HCT116 (cell line): Measurements from ENCODE around the gene FBXO42. TPM values are rescaled to one million over a fixed set of nuclear protein-coding genes. Genes with fewer than 3 reads are reported as not detected.

Source experiments
- ATAC-seq: fragments of 200-7000 bp; cut with Tn5 transposase; 2 replicates; pipeline ENCODE4 v1.9.1; 2020; ENCODE audit warnings: mild to moderate bottlenecking, moderate library complexity
- BruUV-seq: library from RNA; stranded (reverse); fragments of 400-500 nt; replicated peaks from 2 replicates; lab custom pipeline; 2021; lab: Mats Ljungman, UMichigan
- CTCF ChIA-PET: fragments of 300-600 bp; sonication (Branson Sonifier 250); formaldehyde crosslinking; loops from one replicate; lab custom pipeline; 2021; ENCODE audit warnings: antibody characterized with exemption; lab: Charles Lee
- POLR2A ChIA-PET: fragments of 300-600, 350-600 bp; sonication (Branson Sonifier 250); formaldehyde crosslinking; loops from one replicate; lab custom pipeline; 2021; ENCODE audit warnings: antibody characterized with exemption; lab: Charles Lee
- RAD21 ChIA-PET, 2 experiments: fragments of 300-600 bp; sonication (Branson Sonifier 250); formaldehyde crosslinking; loops; one replicate each; lab custom pipeline; 2023; ENCODE audit warnings: low total read pairs in 2 of 2; ENCODE audit not compliant: uncharacterized antibody in 2 of 2, unreplicated experiment in 2 of 2, low non-redundant PET in 1 of 2; lab: Charles Lee
- DNase-seq: peaks from one replicate; pipeline ENCODE4 v3.0.0-alpha.2; 2010; ENCODE audit warnings: low read depth, low spot score
- H2AFZ ChIP-seq: fragments of 200-600 bp; shearing (Covaris generic), sonication (generic); 2 replicates; pipeline ENCODE4 v1.6.1; 2017; ENCODE audit warnings: low read depth, mixed run types, mixed read lengths, antibody characterized with exemption, low read length; ENCODE audit not compliant: poor library complexity, severe bottlenecking
- H3K27ac ChIP-seq: 2 replicates; pipeline ENCODE4 v1.5.1; 2012; ENCODE audit warnings: low read depth, low read length
- H3K27me3 ChIP-seq: fragments of 200-600 bp; sonication (generic); 2 replicates; pipeline ENCODE4 v1.6.1; 2016; ENCODE audit warnings: mixed run types, low read length, mixed read lengths; ENCODE audit not compliant: insufficient read depth
- H3K36me3 ChIP-seq, 2 experiments: fragments of 200-500 bp in 1 of 2; fragments of 200-600 bp in 1 of 2; sonication (Bioruptor generic) in 1 of 2; sonication (generic) in 1 of 2; 2 replicates each; pipeline versions ENCODE4 v1.5.1 to v1.6.1; 2014 to 2016; ENCODE audit warnings: low read length in 2 of 2, inconsistent platforms in 1 of 2, mixed read lengths in 1 of 2, mixed run types in 1 of 2; ENCODE audit not compliant: insufficient read depth in 2 of 2, control insufficient read depth in 1 of 2
- H3K4me1 ChIP-seq, 2 experiments: fragments of 200-600 bp in 1 of 2; sonication (generic) in 1 of 2; 2 replicates each; pipeline versions ENCODE4 v1.5.1 to v1.6.1; 2012 to 2017; ENCODE audit warnings: low read length in 2 of 2, inconsistent platforms in 1 of 2, mild to moderate bottlenecking in 1 of 2, mixed read lengths in 1 of 2, mixed run types in 1 of 2, moderate library complexity in 1 of 2; ENCODE audit not compliant: insufficient read depth in 2 of 2, control insufficient read depth in 1 of 2
- H3K4me2 ChIP-seq: fragments of 200-600 bp; sonication (generic); 2 replicates; pipeline ENCODE4 v1.6.1; 2017; ENCODE audit warnings: mixed run types, low read length, mixed read lengths
- H3K4me3 ChIP-seq, 2 experiments: fragments of 200-600 bp in 1 of 2; sonication (generic) in 1 of 2; replicated peaks in 1 of 2; 2 replicates each; pipeline ENCODE4 v1.5.1; 2011 to 2016; ENCODE audit warnings: low read length in 2 of 2, control low read depth in 1 of 2, low read depth in 1 of 2, mild to moderate bottlenecking in 1 of 2, mixed read lengths in 1 of 2, mixed run types in 1 of 2
- H3K79me2 ChIP-seq: fragments of 200-600 bp; sonication (generic); 2 replicates; pipeline ENCODE4 v1.6.1; 2017; ENCODE audit warnings: mild to moderate bottlenecking, mixed run types, low read length, moderate library complexity, mixed read lengths; ENCODE audit not compliant: insufficient read depth
- H3K9ac ChIP-seq: fragments of 200-600 bp; sonication (generic); 2 replicates; pipeline ENCODE4 v1.6.1; 2016; ENCODE audit warnings: low read length, mixed read lengths
- H3K9me2 ChIP-seq: fragments of 200-600 bp; sonication (generic), shearing (Covaris generic); 2 replicates; pipeline ENCODE4 v1.6.1; 2017; ENCODE audit warnings: mixed run types, mild to moderate bottlenecking, moderate library complexity; ENCODE audit not compliant: insufficient read depth
- H3K9me3 ChIP-seq, 2 experiments: fragments of 200-500 bp in 1 of 2; fragments of 200-600 bp in 1 of 2; sonication (Bioruptor generic) in 1 of 2; sonication (generic) in 1 of 2; 2 replicates each; pipeline ENCODE4 v1.6.1; 2014 to 2017; ENCODE audit warnings: low read length in 2 of 2, mixed read lengths in 2 of 2, inconsistent platforms in 1 of 2, low read depth in 1 of 2, mild to moderate bottlenecking in 1 of 2, mixed run types in 1 of 2, moderate library complexity in 1 of 2; ENCODE audit not compliant: control insufficient read depth in 1 of 2, insufficient read depth in 1 of 2
- H4K20me1 ChIP-seq: fragments of 200-600 bp; sonication (generic), shearing (Covaris generic); 2 replicates; pipeline ENCODE4 v1.6.1; 2017; ENCODE audit warnings: mixed run types, mild to moderate bottlenecking, moderate library complexity; ENCODE audit not compliant: insufficient read depth
- CBX3 ChIP-seq: IDR thresholded peaks from 2 replicates; pipeline ENCODE4 v1.6.1; 2012; ENCODE audit warnings: low read depth
- CTCF ChIP-seq, 3 experiments: fragments of 200-600 bp in 1 of 3; sonication (generic) in 1 of 3; IDR thresholded peaks in 2 of 3; conservative IDR thresholded peaks in 1 of 3; 2 replicates each; pipeline ENCODE4 v1.5.1; 2012 to 2017; ENCODE audit warnings: low read depth in 2 of 3, low read length in 2 of 3, antibody characterized with exemption in 1 of 3, borderline replicate concordance in 1 of 3, control low read depth in 1 of 3, mild to moderate bottlenecking in 1 of 3, mixed read lengths in 1 of 3, mixed run types in 1 of 3, moderate library complexity in 1 of 3; ENCODE audit not compliant: insufficient read depth in 1 of 3
- EGR1 ChIP-seq: IDR thresholded peaks from 2 replicates; pipeline ENCODE4 v1.6.1; 2012; ENCODE audit warnings: low read depth
- POLR2AphosphoS5 ChIP-seq: IDR thresholded peaks from 2 replicates; pipeline ENCODE4 v1.6.1; 2011; ENCODE audit warnings: mild to moderate bottlenecking, low read depth, low read length, moderate library complexity
- RAD21 ChIP-seq: IDR thresholded peaks from 2 replicates; pipeline ENCODE4 v1.6.1; 2012; ENCODE audit warnings: low read depth, mild to moderate bottlenecking
- REST ChIP-seq: IDR thresholded peaks from 2 replicates; pipeline ENCODE4 v1.6.1; 2012; ENCODE audit warnings: low read depth
- SRF ChIP-seq: IDR thresholded peaks from 2 replicates; pipeline ENCODE4 v1.6.1; 2012; ENCODE audit warnings: low read depth
- YY1 ChIP-seq: IDR thresholded peaks from 2 replicates; pipeline ENCODE4 v1.6.1; 2011; ENCODE audit warnings: low read length, low read depth, moderate library complexity, mild to moderate bottlenecking; ENCODE audit not compliant: insufficient replicate concordance; ENCODE audit errors: extremely low read depth
- ZFX ChIP-seq: fragments of 450-650 bp; IDR thresholded peaks from 2 replicates; pipeline ENCODE4 v1.6.1; 2017
- ZNF274 ChIP-seq: fragments of 200-500 bp; sonication (Bioruptor generic); IDR thresholded peaks from 2 replicates; pipeline ENCODE4 v1.6.1; 2014; ENCODE audit warnings: mild to moderate bottlenecking, low read depth, low read length, inconsistent platforms
- intact Hi-C: fragments of 100-400 bp; cut with micrococcal nuclease; formaldehyde crosslinking; loops from 2 replicates; pipeline ENCODE4 v1.10.0; 2022
- total RNA-seq: library from RNA; stranded (reverse); gene quantifications from one replicate; pipeline ENCODE4 v1.2.1, GENCODE V29; 2021; ENCODE audit not compliant: unreplicated experiment
- TF ChIP-seq, protein P1 (sequence below): IDR thresholded peaks from 2 replicates; pipeline ENCODE4 v1.6.1; 2012

Gene FBXO42
- total RNA-seq, 1 experiment from 2014 or later, result 20.6 TPM

GRCh38 chr1:16281765-16282164, 70.5 kb downstream of the FBXO42 start:
- Histone ChIP-seq H3K79me2 (no peaks in the 10 kb centered on the region), H3K9me3 (no peaks in the 10 kb centered on the region), H3K36me3 (no peaks in the 10 kb centered on the region), H3K9me2 (no peaks in the 10 kb centered on the region), H3K4me3 (no peak overlapping the region), H2AFZ (no peak overlapping the region), H3K27ac (no peak overlapping the region), H3K4me2 (no peak overlapping the region), H3K9ac (no peak overlapping the region), H3K4me1 (no peaks in the 10 kb centered on the region), H3K27me3 (no peaks in the 10 kb centered on the region), H4K20me1 (0 out of 2 replicates have a peak, but pooled peaks cover 4% of the 10 kb centered on the region)
- DNase-seq (no peak), ATAC-seq (no peak)
- TF ChIP-seq EGR1 (no peak), REST (no peak), ZNF274 (no peak), ZFX (no peak), YY1 (no peak)
- ChIA-PET POLR2A (no interaction called here), CTCF (no interaction called here), RAD21 (interaction anchor here in 1 of 2 experiments (0.7 kb wide), 1 partner anchor 178 kb away, joined by 3 read pairs; no protein-coding TSS in a partner anchor)
- no TSS peak for BruUV-seq
- intact Hi-C loops, result no loop called here

DNA sequence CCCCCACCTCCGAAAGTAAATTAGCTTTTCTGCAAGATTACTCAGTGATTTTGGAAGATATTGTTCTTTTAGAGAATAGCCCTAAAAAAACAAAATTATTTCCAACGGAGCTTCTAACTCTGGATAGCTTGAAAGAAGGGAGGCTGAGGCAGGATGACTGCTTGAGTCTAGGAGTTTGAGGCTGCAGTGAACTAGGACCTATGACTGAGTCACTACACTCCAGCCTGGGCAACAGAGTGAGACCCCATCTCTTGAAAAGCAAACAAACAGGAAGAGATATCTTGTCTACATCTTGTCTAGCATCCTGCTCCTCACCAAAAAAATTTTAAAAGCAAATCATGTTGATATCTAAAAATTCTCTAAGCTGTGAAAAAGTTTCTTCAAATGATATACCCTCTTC, 73.1 kb downstream of the FBXO42 start:
- RAD21 ChIA-PET, result no interaction called here
- no peaks in the 10 kb centered on the region for H3K79me2 ChIP-seq
- BruUV-seq, result no TSS peak
- no peak overlapping the region for H3K27ac ChIP-seq
- CTCF ChIA-PET, result no interaction called here
- 0 out of 2 replicates have a peak, but pooled peaks cover 7% of the 10 kb centered on the region for H4K20me1 ChIP-seq
- no peak overlapping the region for H3K4me2 ChIP-seq
- H3K9me2 ChIP-seq, result no peaks in the 10 kb centered on the region
- H3K9me3 ChIP-seq, result no peaks in the 10 kb centered on the region
- no peak for DNase-seq
- no peaks in the 10 kb centered on the region for H3K36me3 ChIP-seq
- no peaks in the 10 kb centered on the region for H3K27me3 ChIP-seq
- intact Hi-C loops, result no loop called here
- ATAC-seq, result no peak
- no peak overlapping the region for H2AFZ ChIP-seq
- POLR2A ChIA-PET, result no interaction called here
- H3K4me1 ChIP-seq, result no peaks in the 10 kb centered on the region
- no peak overlapping the region for H3K4me3 ChIP-seq
- H3K9ac ChIP-seq, result no peak overlapping the region
- no peak for TF ChIP-seq SRF
- no peak for TF ChIP-seq RAD21
- TF ChIP-seq, protein P1, sequence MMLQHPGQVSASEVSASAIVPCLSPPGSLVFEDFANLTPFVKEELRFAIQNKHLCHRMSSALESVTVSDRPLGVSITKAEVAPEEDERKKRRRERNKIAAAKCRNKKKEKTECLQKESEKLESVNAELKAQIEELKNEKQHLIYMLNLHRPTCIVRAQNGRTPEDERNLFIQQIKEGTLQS, result no peak
- TF ChIP-seq CBX3, result no peak
- no peak for TF ChIP-seq EGR1
- no peak for TF ChIP-seq ZFX
- TF ChIP-seq YY1, result no peak
- TF ChIP-seq POLR2AphosphoS5, result no peak
- TF ChIP-seq CTCF (IDR thresholded peaks at IDR 0.05 in 2 of 3, conservative IDR thresholded peaks at IDR 0.05 in 1 of 3; ENCODE audit: borderline replicate concordance in 1 of 3, insufficient read depth in 1 of 3, low read depth in 2 of 3, low read length in 2 of 3), result no peak
